ENCODE data around the gene TBC1D22A.

TBC1D22A gene

DNA sequence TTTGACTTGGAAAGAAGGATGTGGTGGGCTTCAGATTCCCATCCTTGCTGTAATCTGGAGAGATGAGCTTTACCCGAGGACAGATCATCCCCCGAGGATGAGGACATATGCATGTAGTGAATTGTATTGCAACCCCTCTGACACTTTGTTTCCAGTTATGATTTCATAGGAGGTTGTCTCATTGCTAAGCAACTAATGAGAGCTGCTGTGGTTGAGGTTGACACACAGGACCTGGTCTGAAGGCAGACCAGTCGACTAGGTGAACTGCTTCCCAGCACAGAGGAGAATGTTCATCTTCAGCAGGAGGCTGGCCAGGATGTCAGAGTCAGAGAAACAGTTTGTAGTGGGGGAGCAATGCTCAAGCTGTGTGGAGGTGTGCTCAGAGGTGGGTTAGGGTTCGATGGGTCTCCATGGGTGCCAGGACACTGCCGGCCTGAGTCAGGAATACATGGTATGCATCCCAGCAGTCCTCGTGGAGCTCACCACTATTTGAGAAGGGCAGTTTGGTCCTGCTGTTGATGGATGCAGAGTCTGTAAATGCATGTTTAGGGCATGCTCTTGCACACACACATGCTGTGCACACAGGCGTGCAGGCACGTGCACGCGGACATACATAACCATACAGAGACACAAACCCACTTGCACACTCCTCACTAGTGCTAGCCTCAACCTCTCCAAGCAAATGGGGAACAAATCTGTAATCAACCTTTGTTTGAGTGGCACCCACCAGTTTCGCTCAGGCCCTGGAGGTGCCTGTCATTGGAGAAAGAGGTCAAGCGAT is 153.7 kb downstream of the TBC1D22A start:
- Mint-ChIP-seq H3K27me3 (ENCODE audit: low read depth) (no peaks in the 10 kb centered on the region), H3K27ac (no peak overlapping the region), H3K4me3 (no peak overlapping the region), H3K9me3 (no peaks in the 10 kb centered on the region), H3K4me1 (peaks cover 5% of the 10 kb centered on the region), H3K36me3 (ENCODE audit: low read depth) (peaks cover 44% of the 10 kb centered on the region)
- TF ChIP-seq, protein P1, sequence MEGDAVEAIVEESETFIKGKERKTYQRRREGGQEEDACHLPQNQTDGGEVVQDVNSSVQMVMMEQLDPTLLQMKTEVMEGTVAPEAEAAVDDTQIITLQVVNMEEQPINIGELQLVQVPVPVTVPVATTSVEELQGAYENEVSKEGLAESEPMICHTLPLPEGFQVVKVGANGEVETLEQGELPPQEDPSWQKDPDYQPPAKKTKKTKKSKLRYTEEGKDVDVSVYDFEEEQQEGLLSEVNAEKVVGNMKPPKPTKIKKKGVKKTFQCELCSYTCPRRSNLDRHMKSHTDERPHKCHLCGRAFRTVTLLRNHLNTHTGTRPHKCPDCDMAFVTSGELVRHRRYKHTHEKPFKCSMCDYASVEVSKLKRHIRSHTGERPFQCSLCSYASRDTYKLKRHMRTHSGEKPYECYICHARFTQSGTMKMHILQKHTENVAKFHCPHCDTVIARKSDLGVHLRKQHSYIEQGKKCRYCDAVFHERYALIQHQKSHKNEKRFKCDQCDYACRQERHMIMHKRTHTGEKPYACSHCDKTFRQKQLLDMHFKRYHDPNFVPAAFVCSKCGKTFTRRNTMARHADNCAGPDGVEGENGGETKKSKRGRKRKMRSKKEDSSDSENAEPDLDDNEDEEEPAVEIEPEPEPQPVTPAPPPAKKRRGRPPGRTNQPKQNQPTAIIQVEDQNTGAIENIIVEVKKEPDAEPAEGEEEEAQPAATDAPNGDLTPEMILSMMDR (IDR thresholded peaks at IDR 0.05; ENCODE audit: unreplicated experiment in 3 of 3): no peak

DNA sequence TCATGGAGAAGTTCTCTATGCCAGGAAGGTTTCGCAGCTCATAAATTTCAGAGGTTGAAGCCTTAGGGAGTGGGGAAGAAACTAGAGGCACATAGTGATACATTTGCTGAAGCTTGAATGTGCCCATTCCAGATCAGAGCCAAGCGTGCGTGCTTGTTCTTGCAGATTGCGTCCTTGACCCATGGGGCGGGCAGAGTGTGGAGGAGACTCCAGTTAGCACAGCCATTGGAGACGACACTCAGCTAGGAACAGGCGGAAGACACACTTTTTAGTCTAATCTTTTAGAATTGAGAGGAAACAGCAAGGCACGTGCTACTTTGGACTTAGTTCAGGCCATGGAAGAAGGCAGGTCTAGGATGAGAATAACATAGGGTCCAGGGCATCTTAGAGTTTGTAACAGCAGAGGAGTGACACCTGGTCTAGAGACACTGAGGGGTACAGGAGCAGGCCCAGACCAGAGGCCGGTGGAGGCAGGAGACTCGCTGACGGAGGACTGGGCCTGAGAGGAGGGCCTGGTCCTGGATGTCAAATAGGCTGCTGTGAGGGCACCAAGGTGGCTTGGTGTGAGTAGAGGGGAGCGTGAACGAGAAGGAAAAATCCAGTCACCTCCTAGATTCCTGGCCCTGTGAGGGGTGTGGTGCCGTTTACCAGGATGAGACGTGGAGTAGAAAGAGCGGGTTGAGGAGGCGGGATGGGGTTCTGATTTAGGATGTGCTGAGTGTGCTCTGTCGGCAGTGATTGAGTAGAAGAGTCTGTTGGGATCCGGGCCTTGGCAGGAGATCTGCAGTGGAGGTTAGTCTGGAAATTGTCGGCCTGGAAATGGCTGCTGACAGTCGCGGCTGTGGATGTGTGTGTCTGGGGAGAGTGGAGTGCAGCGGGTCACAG is 154.7 kb downstream of the TBC1D22A start:
- peaks cover 54% of the 10 kb centered on the region for H3K36me3 Mint-ChIP-seq (ENCODE audit: low read depth)
- H3K4me1 Mint-ChIP-seq: peaks cover 5% of the 10 kb centered on the region
- TF ChIP-seq, protein P1 (IDR thresholded peaks at IDR 0.05; ENCODE audit: unreplicated experiment in 3 of 3): no peak
- H3K27me3 Mint-ChIP-seq (ENCODE audit: low read depth): no peaks in the 10 kb centered on the region
- no peak overlapping the region for H3K4me3 Mint-ChIP-seq
- H3K9me3 Mint-ChIP-seq: peaks cover 9% of the 10 kb centered on the region
- no peak overlapping the region for H3K27ac Mint-ChIP-seq

GRCh38 chr22:46917771-46918101 is 155.3 kb downstream of the TBC1D22A start:
- Mint-ChIP-seq H3K27ac (no peak overlapping the region), H3K9me3 (peaks cover 15% of the 10 kb centered on the region), H3K36me3 (ENCODE audit: low read depth) (peaks cover 59% of the 10 kb centered on the region), H3K4me3 (no peak overlapping the region), H3K27me3 (ENCODE audit: low read depth) (no peaks in the 10 kb centered on the region), H3K4me1 (peaks cover 5% of the 10 kb centered on the region)
- TF ChIP-seq, protein P1 (IDR thresholded peaks at IDR 0.05; ENCODE audit: unreplicated experiment in 3 of 3): no peak

DNA sequence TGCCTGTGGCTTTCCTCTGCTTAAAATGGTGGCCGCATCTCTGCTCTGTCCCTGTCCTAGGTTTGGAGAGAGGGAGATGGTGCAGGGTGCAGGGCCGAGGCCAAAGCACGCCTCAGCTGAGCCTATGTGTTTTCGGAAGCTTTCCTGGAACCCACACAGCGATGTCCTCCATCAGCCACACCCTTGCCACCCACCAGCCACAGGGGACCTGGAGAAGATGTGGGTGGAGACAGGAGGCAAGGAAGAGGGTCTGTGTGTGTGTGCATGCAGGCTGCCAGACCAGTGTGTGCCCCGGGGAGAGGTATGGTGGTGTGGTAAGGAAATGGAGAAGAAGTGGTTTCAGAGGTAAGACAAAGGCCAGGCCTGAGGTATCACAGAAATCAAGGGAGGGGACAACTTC is 155.7 kb downstream of the TBC1D22A start:
- Mint-ChIP-seq H3K4me3 (no peak overlapping the region), H3K27me3 (ENCODE audit: low read depth) (no peaks in the 10 kb centered on the region), H3K4me1 (peaks cover 5% of the 10 kb centered on the region), H3K9me3 (peaks cover 17% of the 10 kb centered on the region), H3K36me3 (ENCODE audit: low read depth) (peaks cover 59% of the 10 kb centered on the region), H3K27ac (no peak overlapping the region)
- TF ChIP-seq, protein P1 (IDR thresholded peaks at IDR 0.05; ENCODE audit: unreplicated experiment in 3 of 3): no peak

DNA sequence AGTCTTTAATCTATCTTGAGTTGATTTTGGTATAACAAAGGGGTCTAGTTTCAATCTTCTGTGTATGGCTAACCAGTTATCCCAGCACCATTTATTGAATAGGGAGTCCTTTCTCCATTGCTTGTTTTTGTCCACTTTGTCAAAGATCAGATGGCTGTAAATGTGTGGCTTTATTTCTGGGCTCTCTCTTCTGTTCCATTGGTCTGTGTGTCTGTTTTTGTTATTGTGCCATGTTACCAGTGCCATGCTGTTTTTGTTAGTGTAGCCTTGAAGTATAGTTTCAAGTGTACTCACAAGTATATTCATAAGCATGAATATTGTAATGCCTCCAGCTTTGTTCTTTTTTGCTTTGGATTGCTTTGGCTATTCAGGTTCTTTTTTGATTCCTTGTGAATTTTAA is 159.6 kb downstream of the TBC1D22A start:
- H3K27me3 Mint-ChIP-seq (ENCODE audit: low read depth): no peaks in the 10 kb centered on the region
- no peak overlapping the region for H3K4me3 Mint-ChIP-seq
- peaks cover 17% of the 10 kb centered on the region for H3K9me3 Mint-ChIP-seq
- TF ChIP-seq, protein P1 (IDR thresholded peaks at IDR 0.05; ENCODE audit: unreplicated experiment in 3 of 3): no peak
- peaks cover 11% of the 10 kb centered on the region for H3K4me1 Mint-ChIP-seq
- H3K36me3 Mint-ChIP-seq (ENCODE audit: low read depth): peaks cover 54% of the 10 kb centered on the region
- H3K27ac Mint-ChIP-seq: no peak overlapping the region
